DMS53 (cell line): ENCODE results near the gene SERPINA12.

Experiments
- DNase-seq: peaks from one replicate; lab custom pipeline; 2025; lab: John Stamatoyannopoulos, UW

Gene SERPINA12

GRCh38 chr14:94439453-94440057, 69.7 kb downstream of the SERPINA12 start:
- no peak for DNase-seq
